HG03520 (cell line): ENCODE measurements around the gene ACOT8.
A peak's percentile ranks its signal among the peaks of the same experiment; 100 is the strongest.
"Not testable (repeated sequence)": the region's sequence is repeated elsewhere in the genome, so short reads cannot be mapped to it uniquely, and the experiment has no call there.

Experiments used
- ATAC-seq: cut with Tn5 transposase; IDR thresholded peaks from one replicate; pipeline ENCODE4 v1.9.1; 2021; ENCODE audit warnings: mild to moderate bottlenecking, moderate library complexity; ENCODE audit not compliant: unreplicated experiment

ACOT8 gene

DNA sequence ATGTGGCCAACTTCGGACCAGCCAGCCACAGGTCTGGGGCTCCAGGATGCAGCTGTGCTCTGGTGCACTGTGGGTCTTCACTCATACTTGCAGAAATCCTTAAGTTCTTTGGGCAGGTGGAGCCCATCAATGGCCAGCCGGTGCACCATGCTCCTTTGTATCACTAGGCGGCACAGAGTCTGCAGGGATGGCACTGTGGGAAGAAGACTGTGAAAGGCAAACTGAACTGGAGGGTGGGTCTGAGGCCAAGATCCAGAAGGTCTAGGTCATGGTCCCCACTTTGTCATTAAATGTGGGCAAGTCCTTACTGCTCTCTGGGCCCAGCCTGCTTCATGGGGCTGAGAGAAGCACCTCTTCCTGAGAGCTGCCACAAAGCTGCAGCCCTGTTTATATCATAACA lies 31.5 kb upstream of the ACOT8 start:
- ATAC-seq = no peak

DNA sequence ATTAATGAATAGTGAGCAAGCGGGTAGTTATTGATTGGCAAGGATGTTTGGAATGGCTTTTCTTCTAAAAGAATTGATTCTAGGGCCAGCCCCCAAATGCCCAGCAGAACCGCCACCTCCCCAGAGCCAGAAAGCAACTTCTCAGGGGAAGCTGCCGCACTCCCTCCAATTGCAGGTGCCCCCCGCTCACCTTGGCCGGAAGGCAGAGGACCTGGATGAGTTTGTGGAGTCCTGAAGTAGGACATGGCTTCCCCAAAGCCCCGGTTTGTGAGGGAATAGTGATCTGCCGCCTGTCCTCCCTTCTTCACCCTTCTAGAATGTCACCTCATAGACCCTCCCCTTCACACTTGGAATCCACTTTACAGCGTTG lies 30.1 kb upstream of the ACOT8 start, which contains the start of gene SPATA25:
SPATA25 (minus strand) TSS at position 277 of the 370 bp plus-strand sequence; CDS start at position 245, 32 bp downstream.
- no peak for ATAC-seq

DNA sequence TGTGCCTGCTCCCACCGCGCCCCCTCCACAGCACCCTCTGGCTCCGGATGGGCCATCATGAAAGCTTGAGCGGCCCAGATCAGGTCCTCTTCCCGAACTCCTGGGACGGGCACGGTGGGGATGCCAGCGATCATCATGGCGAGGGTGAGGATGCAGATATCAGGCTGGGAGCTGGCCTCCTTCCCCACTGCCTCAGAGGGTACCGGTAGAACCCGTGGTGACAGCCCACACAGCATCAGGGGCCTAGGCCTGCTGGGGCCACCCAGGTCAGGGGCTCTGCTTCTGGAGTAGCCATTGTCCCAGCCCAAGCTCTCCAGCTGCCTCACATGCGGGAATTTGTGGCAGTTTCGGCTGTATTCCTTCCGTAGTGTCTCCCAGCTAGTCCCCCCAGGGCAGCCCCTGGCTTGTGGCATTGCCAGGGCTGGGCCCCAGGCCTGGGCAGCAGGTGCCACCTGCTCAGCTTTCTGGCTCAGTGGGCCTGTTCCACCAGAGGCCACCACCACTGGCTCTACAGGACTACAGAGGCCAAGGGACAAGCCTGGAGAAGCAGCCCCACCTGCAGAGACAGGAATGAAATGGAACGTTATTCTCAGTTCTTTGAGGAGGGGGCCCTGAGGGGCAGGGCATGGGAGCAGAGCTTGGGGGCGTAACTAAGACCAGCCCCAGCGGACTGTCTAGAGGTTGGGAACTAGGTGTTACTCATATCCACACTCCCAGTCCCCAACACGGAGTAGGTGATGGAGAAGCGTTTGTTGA lies 29.6 kb upstream of the ACOT8 start:
- ATAC-seq = no peak

DNA sequence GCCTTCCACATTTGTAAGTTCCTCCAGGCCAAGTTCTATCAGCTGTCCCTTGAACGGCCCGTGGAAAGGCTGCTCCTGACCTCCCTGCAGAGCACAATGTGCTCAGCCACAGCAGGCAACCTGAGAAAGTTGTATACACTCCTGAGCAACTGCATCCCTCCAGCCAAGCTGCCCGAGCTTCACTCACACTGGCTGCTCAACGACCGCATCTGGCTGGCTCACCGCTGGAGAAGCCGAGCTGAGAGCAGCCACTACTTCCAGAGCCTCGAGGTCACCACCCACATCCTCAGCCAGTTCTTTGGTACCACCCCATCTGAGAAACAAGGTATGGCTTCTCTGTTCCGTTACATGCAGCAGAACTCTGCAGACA lies 25.9 kb upstream of the ACOT8 start:
- no peak for ATAC-seq

DNA sequence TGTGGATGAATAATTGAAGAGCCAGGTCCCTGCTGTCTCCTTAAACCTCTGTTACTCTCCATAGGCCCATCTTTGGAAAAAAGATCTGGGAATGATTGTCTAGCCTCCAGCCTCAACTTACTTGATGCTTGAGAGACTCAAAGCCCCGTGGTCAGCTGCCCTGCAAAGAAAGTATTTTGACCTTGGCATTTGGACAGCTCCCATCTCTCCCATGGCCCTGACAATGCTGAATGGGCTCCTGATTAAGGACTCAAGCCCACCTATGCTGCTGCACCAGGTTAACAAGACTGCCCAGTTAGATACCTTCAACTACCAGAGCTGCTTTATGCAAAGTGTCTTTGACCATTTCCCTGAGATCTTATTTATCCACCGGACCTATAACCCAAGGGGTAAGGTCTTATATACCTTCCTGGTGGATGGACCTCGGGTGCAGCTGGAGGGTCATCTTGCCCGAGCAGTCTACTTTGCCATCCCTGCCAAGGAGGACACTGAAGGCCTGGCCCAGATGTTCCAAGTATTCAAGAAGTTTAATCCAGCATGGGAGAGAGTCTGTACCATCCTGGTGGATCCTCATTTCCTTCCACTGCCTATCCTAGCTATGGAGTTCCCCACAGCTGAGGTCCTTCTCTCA lies 25.4 kb upstream of the ACOT8 start:
- no peak for ATAC-seq

DNA sequence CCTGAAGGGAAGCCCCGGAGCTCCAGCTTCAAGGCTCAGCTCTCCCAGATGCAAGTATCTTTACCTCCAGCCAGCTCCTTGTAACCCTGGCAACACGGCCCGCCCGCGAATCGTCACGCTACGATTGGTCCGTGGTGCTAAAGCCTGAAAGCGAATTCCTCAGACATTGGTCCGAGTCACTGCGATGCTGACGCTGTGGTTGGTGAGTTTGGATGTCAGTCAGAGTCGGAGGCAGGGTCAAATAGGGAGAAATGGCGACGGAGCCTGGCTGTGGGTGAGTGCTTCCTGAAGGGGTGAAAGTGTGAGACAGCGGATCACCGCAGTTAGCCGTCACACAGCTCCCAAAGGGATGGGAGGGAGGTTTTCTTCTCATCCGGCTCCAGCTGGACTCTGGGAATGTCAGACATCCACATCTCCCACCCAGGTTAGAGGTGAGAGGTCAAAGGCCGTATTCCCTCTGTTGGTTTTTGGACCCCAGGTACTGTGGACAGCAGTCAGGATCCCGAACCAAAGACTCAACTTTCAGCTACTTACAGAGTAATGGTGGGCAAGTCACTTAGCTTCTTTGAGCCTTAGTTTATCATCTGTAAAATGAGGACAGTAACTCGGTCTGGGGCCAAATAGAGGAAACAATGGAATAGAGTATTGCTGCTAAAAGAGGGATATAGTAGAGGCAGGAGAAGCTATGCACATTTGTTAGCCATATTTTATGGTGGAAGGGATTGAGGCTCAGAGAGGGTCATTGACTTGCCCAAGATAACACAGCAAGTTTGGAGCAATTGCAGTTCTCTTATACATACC lies 24.0 kb upstream of the ACOT8 start, which contains the start of gene ZSWIM1:
ZSWIM1 (plus strand) TSS at position 240 of the 801 bp plus-strand sequence. CDS start 1,366 bp downstream, outside the sequence.
- ATAC-seq = peak; percentile 97

DNA sequence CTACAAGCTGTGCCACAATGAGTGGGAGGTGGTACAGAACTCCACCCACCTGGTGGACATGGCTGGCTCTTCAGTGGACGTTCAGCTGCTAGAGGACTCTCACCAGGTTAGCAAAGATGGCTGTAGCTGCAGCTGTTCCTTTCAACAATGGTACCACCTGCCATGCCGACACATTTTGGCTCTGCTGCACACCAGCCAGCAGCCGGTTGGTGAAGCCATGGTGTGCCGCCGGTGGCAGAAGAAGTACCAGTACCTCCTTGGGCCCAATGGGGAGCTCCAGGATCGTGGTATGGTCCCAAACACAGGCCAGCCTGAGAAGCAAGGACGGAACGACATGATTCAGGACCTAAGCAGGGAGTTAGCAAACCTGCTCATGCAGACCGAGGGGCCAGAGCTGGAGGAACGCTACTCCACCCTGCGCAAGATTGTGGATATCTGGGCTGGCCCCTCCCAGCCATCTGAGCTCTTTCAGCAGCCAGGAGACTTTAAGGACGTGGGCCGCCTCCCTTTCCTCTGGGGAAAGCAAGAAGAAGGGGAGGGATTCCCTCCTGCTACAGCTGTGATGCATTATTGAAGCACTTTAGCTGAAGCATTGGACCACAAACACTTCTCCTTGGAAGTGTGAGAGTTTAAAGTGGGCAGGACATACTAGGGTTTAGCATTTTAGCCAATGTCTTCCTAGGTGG lies 21.0 kb upstream of the ACOT8 start:
- ATAC-seq = no peak

DNA sequence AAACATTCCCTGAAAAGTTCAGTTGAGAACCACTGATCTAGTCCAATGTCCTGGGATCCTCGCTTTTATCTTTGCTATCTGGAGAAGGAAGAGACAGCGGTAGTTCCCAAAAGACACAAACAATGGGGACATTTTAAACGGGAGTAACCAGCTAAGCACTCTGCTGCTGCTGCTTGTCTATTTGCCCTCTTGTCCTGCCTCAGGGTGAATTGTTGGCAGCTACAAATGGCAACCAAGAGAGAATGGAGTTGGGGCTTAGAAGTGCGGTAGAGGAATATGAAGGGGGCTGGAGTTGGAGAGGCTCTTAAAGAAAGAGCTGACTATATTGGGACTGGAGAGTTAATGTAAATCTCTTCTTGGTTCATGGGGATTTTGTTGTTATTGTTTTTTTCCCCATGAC lies 17.4 kb upstream of the ACOT8 start:
- ATAC-seq = no peak

DNA sequence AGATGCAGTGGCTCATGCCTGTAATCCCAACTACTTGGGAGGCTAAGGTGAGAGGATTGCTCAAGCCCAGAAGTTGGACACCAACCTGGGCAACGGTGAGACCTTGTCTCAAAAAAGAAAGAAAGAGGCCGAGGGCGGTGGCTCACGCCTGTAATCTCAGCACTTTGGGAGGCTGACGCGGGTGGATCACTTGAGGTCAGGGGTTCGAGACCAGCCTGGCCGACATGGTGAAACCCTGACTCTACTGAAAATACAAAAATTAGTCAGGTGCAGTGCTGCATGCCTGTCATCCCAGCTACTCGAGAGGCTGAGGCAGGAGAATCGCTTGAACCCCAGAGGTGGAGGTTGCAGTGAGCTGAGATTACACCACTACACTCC lies 16.9 kb upstream of the ACOT8 start:
- ATAC-seq = not testable (repeated sequence)

DNA sequence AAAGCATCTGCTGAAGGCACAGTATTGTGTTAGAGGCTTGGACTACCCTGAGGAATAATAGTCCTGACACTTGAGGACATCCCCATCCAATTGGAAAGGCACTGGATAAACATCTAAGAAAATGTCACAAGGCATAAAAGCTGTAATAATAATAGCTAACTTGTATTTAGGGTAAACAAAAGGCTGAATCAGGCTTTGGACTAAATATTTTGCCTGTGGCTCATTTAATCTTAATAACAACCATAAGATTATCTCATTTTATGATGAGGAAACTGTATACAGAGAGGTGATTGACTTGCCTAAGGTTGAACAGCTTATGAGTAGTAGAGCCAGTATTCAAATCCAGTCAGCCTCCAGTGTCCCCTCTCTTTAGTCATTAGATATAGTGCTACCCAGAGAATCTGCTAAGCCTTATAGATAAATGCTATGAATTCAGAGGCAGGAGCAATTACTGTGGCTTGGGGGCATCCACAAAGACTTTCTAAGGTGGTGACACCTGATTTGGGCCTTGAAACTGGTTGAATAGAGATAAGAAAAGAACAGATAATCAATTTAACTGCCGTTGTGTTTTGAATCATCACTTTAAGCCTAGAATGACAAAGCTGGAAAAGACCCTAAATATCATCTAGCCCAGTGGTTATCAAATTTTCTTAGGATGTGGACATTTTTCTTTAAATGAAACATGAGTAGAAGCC lies 16.4 kb upstream of the ACOT8 start:
- no peak for ATAC-seq

DNA sequence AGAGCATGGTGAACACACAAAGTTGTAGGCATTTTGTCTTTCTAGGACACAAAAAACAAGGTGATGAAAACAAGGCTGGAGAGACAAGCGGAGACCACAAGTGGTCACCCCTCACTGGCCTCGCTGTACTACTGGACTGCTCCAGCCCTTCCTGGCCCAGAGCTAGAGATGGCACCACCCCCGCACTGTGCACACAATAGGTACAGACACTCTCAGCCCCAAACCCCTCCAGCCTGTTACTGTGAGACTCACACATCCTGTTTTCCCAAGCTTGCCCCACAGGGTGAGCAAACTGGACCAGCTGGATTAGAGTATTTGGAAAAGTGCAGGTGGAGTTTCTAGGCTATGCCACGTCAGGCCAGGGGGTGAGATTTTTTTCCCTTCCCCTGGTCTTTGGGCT lies 15.4 kb upstream of the ACOT8 start:
- no peak for ATAC-seq

DNA sequence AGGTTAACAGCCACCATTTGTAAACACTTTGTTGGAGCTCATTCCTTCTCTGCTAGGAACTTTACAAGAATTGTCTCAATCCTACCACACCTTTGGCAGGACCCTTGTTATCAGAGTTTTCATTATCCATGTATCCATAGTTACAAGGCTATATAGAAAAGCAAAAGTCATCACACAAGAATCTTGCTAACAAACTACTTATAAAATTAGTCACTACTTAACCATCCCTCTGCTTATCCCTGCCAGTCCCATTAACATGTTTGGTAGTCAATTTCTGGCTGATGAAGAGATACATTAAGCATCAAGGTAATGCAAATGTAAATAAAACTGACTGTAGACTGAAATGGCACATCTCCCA lies 10.6 kb upstream of the ACOT8 start:
- ATAC-seq = no peak

DNA sequence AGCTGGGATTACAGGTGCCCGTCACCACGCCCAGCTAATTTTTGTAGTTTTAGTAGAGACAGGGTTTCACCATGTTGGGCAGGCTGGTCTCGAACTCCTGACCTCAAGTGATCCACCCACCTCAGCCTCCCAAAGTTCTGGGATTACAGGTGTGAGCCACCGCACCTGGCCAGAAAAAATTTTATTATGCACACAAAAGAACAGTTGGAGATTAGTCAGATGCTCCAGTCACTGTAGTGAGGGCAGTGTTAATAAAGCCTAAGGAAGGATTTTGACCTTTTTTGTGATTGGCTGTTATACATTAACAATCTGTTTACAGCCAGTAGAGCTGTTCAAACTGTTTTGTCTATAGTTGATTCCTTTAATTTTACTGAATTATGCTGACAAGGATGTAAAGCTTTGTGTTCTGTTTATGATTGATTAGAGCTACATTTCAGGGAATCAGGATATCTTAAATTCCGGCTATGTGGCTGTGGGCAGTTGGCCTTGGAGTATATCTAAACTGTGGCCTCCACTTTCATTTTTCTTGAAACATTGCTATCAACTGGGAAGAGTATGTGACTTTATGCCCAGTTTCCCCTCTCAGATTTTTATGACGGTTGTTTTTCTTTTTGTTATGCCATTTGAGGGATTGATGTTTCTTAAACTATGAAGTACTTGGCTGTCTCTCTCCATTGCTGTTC lies 10.1 kb upstream of the ACOT8 start:
- ATAC-seq = no peak

DNA sequence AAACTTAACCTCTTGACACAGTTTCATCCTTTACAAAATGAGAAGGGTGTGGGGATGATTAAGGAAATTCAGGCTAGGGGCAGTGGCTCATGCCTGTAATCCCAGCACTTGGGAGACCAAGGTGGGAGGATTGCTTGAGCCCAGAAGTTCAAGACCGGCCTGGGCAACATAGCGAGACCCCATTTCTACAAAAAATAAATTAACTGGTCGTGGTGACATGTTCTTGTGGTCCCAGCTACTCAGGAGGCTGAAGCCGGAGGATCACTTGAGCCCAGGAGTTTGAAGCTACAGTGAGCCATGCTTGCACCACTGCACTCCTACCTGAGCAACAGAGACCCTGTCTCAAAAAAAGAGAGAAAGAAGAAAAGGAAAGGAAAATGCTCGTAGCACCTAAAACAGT lies 9.3 kb upstream of the ACOT8 start:
- no peak for ATAC-seq

DNA sequence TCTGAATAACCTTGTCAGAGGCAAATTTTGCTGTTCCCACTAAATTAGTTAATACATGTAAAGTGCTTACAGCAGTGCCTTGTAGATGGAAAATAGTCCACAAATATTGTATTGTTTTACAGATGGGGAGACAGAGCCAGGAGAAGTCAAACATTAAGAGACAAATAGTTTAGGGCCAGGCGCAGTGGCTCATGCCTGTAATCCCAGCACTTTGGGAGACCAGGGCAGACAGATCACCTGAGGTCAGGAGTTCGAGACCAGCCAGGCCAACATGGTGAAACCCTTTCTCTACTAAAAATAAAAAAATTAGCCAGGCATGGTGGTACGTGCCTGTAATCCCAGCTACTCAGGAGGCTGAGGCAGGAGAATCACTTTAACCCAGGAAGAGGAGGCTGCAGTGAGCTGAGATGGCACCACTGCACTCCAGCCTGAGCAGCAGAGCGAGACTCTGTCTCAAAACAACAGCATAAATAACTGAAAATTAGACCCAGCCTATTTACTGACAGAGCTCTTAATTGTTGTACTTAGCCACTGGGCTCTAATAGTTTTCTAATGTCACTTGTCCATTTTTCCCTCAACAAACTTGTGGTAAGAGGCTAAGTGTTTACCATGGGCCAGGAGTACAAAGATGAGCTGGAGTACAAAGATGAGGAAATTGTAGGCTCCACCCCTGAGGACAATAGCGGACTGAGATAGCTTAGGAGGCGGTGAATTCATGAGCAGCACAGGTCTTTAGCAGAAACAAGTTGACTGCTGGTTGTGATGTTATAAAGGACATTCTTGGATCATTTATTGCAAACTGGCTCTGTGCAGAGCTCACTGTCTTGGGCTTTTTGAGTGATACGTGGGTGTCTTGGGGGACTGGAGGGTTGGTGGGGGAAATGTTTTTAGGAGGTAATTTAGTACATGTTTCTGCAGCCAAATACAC lies 6.6 kb upstream of the ACOT8 start:
- ATAC-seq = no peak

DNA sequence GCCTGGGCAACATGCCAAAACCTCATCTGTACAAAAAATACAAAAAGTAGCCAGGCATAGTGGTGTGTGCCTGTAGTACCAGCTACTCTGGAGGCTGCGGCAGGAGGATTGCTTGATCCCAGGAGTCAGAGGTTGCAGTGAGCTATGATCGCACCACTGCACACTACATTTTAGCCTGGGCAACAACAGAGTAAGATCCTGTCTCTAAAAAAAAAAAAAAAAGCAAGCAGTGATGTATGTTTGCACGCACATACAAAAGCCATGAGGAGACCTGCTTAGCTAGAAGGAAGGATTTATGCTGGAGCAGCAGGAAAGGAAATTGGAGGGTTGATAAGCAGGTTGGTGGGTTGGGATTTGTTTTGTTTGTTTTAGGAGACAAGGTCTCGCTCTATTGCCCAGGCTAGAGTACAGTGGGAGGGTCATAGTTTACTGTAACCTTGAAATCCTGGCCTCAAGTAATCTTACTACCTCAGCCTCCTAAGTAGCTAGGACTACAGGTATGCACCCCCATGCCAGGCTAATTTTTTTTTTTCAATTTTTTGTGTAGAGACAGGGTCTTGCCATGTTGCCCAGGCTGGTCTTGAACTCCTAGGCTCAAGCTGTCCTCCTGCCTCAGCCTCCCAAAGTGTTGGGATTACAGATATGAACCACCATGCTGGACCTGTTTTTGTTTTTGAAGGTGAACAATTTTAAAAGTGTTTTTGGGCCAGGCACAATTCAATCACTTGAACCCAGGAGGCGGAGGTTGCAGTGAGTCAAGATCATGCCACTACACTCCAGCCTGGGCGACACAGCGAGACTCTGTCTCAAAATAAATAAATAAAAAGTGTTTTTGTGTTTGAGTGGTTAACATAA lies 4.3 kb upstream of the ACOT8 start:
- ATAC-seq = no peak

DNA sequence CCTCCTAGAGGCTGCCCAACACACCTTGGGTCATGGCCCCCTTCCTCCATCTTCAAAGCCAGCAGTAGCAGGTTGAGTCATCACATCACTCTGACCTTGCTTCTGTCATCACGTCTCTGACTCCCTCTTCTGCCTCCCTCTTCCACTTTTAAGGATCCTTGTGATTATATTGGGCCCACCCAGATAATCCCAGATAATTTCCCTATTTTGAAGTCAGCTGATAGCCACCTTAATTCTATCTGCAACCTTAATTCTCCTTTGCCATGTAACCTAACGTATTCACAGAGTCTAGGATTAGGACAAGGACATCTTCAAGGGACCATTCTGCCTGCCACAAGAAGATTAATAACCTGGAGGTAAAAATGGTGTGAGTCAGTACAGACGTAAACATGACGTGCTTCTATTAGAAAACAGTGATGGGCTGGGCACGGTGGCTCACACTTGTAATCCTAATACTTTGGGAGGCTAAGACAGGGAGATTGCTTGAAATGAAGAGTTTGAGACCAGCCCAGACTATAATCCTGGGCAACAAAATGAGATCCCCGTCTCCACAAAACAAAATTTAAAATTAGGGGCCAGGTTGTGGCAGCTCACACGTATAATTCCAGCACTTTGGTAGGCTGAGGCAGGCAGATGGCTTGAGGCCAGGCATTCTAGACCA lies 3.5 kb upstream of the ACOT8 start:
- no peak for ATAC-seq

DNA sequence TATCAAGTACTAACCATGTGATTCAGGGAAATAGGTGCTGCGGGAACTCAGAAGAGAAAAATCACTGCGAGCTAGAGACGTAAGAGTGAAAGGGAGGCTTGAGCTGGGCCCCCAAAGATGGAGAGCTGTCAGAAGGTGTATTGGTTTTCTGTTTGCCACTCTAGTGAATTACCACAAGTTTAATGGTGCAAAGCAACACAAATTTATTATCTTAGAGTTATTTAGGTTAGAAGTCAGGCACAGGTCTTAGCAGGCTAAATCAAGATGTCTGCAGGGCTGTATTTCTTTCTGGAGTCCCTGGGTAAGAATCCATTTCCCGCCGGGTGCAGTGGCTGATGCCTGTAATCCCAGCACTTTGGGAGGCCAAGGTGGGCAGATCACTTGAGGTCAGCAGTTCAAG lies 2.7 kb upstream of the ACOT8 start:
- ATAC-seq = no peak
